ENCODE measurements around the gene FAM193B. TPM values are rescaled to one million over a fixed set of nuclear protein-coding genes. Genes with fewer than 3 reads are reported as not detected.

The FAM193B gene
- total RNA-seq, 1 experiment from 2014 or later: 58.5 TPM

- Histone ChIP-seq H3K4me3 (ENCODE audit: low read depth in 2 of 2, low read length in 2 of 2) (no peak overlapping the region), H3K36me3 (ENCODE audit: control insufficient read depth, insufficient read depth, low read length) (no peaks in the 10 kb centered on the region; the same call in 1 of the 2 replicates), H3K4me1 (ENCODE audit: control insufficient read depth, insufficient read depth, low read length) (peaks cover 13% of the 10 kb centered on the region), H3K27ac (ENCODE audit: low read length) (no peak overlapping the region), H3K27me3 (ENCODE audit: control insufficient read depth, insufficient read depth, low read length) (no peaks in the 10 kb centered on the region), H3K9me3 (ENCODE audit: control insufficient read depth, insufficient read depth, low read depth, low read length) (no peaks in the 10 kb centered on the region)
- ChIA-PET CTCF (no interaction called here), POLR2A (no interaction called here)
- in situ Hi-C loops (cut with HindIII; ENCODE audit: low pct_unique_long_range_greater_than_20kb, low sequenced_read_pairs) (no loop called here), intact Hi-C loops (cut with micrococcal nuclease; ENCODE audit: unreplicated experiment) (no loop called here)
- ATAC-seq: no peak
- DNase-seq (ENCODE audit: low read depth, low spot score): no peak
- no TSS peak for BruUV-seq (replicated peaks)
- TF ChIP-seq SIN3A (IDR thresholded peaks at IDR 0.05; ENCODE audit: borderline replicate concordance, insufficient read depth, low read depth, low read length): no peak
- TF ChIP-seq REST (IDR thresholded peaks at IDR 0.05; ENCODE audit: insufficient read depth in 1 of 2, low read depth in 2 of 2, low read length in 1 of 2): no peak
- TF ChIP-seq CTCF (IDR thresholded peaks at IDR 0.05): no peak
- TF ChIP-seq TCF7L2 (IDR thresholded peaks at IDR 0.05; ENCODE audit: low read depth, low read length): no peak
- TF ChIP-seq POLR2AphosphoS5 (IDR thresholded peaks at IDR 0.05; ENCODE audit: low read depth, low read length): no peak
Measured at GRCh38 chr5:177476531-177477233, 77.7 kb downstream of the FAM193B start.

GRCh38 chr5:177475563-177476427, 78.6 kb downstream of the FAM193B start:
- ATAC-seq (no peak), DNase-seq (ENCODE audit: low read depth, low spot score) (no peak)
- in situ Hi-C loops (cut with HindIII; ENCODE audit: low pct_unique_long_range_greater_than_20kb, low sequenced_read_pairs) (no loop called here), intact Hi-C loops (cut with micrococcal nuclease; ENCODE audit: unreplicated experiment) (no loop called here)
- no peak overlapping the region for H3K27ac ChIP-seq (ENCODE audit: low read length)
- BruUV-seq (replicated peaks): no TSS peak
- H3K36me3 ChIP-seq (ENCODE audit: control insufficient read depth, insufficient read depth, low read length): no peaks in the 10 kb centered on the region; the same call in 1 of the 2 replicates
- no peaks in the 10 kb centered on the region for H3K27me3 ChIP-seq (ENCODE audit: control insufficient read depth, insufficient read depth, low read length)
- H3K9me3 ChIP-seq (ENCODE audit: control insufficient read depth, insufficient read depth, low read depth, low read length): no peaks in the 10 kb centered on the region
- TF ChIP-seq POLR2AphosphoS5 (IDR thresholded peaks at IDR 0.05; ENCODE audit: low read depth, low read length): no peak
- no peak for TF ChIP-seq CTCF (IDR thresholded peaks at IDR 0.05)
- TF ChIP-seq SIN3A (IDR thresholded peaks at IDR 0.05; ENCODE audit: borderline replicate concordance, insufficient read depth, low read depth, low read length): no peak
- no peak for TF ChIP-seq REST (IDR thresholded peaks at IDR 0.05; ENCODE audit: insufficient read depth in 1 of 2, low read depth in 2 of 2, low read length in 1 of 2)
- TF ChIP-seq TCF7L2 (IDR thresholded peaks at IDR 0.05; ENCODE audit: low read depth, low read length): no peak
- ChIA-PET POLR2A (no interaction called here), CTCF (interaction anchor here (0.6 kb wide), 1 partner anchor 17 kb away, joined by 5 read pairs; no protein-coding TSS in a partner anchor)
- H3K4me1 ChIP-seq (ENCODE audit: control insufficient read depth, insufficient read depth, low read length): peaks cover 22% of the 10 kb centered on the region
- H3K4me3 ChIP-seq (ENCODE audit: low read depth in 2 of 2, low read length in 2 of 2): no peak overlapping the region

Measured in Panc1 (cell line).